HG03175 (cell line): ENCODE data around the gene RRAS.

Experiments used
- ATAC-seq: cut with Tn5 transposase; IDR thresholded peaks from one replicate; pipeline ENCODE4 v1.9.1; 2021; ENCODE audit warnings: mild to moderate bottlenecking, moderate library complexity; ENCODE audit not compliant: unreplicated experiment

Gene RRAS

GRCh38 chr19:49677231-49677900 lies 37.4 kb upstream of the RRAS start, which contains the start of gene PRMT1:
Gene PRMT1 (plus strand): TSS chr19:49677271. CDS start chr19:49677281, 10 bp downstream.
- no peak for ATAC-seq

GRCh38 chr19:49676784-49677230 lies 36.9 kb upstream of the RRAS start:
- peak; percentile 62 for ATAC-seq

GRCh38 chr19:49676136-49676783 lies 36.3 kb upstream of the RRAS start:
- ATAC-seq = peak; percentile 22

- ATAC-seq = no peak
Observed at GRCh38 chr19:49672131-49672919, 32.4 kb upstream of the RRAS start.

GRCh38 chr19:49669516-49669915 lies 29.6 kb upstream of the RRAS start:
- ATAC-seq = no peak

- ATAC-seq = no peak
Observed at GRCh38 chr19:49667473-49667872, 27.5 kb upstream of the RRAS start.

- ATAC-seq = no peak
Observed at GRCh38 chr19:49666120-49666444, 26.1 kb upstream of the RRAS start.

GRCh38 chr19:49665351-49666119 lies 25.6 kb upstream of the RRAS start, which contains the start of the genes BCL2L12 and IRF3:
Gene BCL2L12 (plus strand): TSS chr19:49665933. CDS start chr19:49666693, 760 bp downstream.
Gene IRF3 (minus strand): TSS chr19:49665857. CDS start chr19:49664838, 1,019 bp downstream.
- peak; percentile 89 for ATAC-seq

GRCh38 chr19:49665036-49665350 lies 25.1 kb upstream of the RRAS start:
- ATAC-seq = no peak

GRCh38 chr19:49664171-49665035 lies 24.5 kb upstream of the RRAS start:
- no peak for ATAC-seq

GRCh38 chr19:49663224-49663623 lies 23.3 kb upstream of the RRAS start:
- ATAC-seq = no peak

- ATAC-seq = no peak
Observed at GRCh38 chr19:49662011-49662410, 22.1 kb upstream of the RRAS start.

GRCh38 chr19:49660338-49660961 lies 20.5 kb upstream of the RRAS start:
- no peak for ATAC-seq

- no peak for ATAC-seq
Observed at GRCh38 chr19:49658566-49659442, 18.9 kb upstream of the RRAS start.

- ATAC-seq = no peak
Observed at GRCh38 chr19:49658139-49658517, 18.2 kb upstream of the RRAS start.

GRCh38 chr19:49657493-49658138 lies 17.7 kb upstream of the RRAS start:
- ATAC-seq = no peak

GRCh38 chr19:49656456-49657109 lies 16.6 kb upstream of the RRAS start:
- no peak for ATAC-seq
